ENCODE measurements around the gene MAP2K5.

DNA sequence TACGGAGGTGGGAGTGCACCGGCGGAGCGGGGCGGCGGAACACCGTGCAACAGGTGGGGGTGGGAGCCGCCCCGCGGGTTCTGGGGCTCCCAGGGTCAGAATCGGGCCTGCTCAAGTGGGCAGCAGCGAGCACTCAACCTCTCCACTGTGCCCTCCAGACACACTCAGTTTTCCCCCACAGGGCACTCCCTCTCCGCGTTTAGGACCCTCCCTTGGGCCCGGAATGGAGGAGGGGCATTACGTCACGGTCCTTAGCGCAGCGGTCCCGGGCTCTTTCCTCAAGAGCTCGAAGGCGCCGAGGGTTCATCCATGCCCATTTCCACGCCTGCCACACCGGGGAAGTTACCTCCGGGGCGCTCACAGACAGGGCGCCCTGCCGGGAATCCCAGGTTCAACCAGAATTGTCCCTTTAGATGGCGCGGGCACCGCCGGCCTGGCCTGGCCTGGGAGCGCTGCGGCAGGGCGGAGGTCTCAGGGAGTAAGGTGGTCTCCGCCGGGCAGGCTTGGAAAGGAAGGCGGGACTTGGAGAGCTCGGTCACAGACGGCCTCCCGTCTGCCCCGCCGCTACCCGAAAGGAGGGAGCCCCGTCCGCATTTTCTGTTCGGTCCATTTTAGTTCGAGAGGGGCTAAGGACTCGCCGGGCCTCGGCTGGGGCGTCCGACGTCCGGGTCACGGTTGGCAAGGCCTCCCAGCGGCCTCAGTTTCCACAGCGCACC is 292.2 kb downstream of the MAP2K5 start:
- no peak for TF ChIP-seq YY1 (IDR thresholded peaks at IDR 0.05; ENCODE audit: low read depth)
- TF ChIP-seq, protein P1, sequence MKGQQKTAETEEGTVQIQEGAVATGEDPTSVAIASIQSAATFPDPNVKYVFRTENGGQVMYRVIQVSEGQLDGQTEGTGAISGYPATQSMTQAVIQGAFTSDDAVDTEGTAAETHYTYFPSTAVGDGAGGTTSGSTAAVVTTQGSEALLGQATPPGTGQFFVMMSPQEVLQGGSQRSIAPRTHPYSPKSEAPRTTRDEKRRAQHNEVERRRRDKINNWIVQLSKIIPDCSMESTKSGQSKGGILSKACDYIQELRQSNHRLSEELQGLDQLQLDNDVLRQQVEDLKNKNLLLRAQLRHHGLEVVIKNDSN (IDR thresholded peaks at IDR 0.05) = no peak
- TF ChIP-seq TEAD4 (IDR thresholded peaks at IDR 0.05) = no peak
- TF ChIP-seq TAF1 (IDR thresholded peaks at IDR 0.05; ENCODE audit: low read depth) = no peak
- TF ChIP-seq, protein P2, sequence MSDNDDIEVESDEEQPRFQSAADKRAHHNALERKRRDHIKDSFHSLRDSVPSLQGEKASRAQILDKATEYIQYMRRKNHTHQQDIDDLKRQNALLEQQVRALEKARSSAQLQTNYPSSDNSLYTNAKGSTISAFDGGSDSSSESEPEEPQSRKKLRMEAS (IDR thresholded peaks at IDR 0.05) = no peak
- TF ChIP-seq EGR1 (IDR thresholded peaks at IDR 0.05) = no peak
